K562 (cell line): ENCODE measurements around the gene IL20. TPM values are rescaled to one million over a fixed set of nuclear protein-coding genes. Genes with fewer than 3 reads are reported as not detected.

Source experiments
- ETV1 ChIP-seq: fragments of 450-650 bp; conservative IDR thresholded peaks from 2 replicates; pipeline ENCODE4 v1.6.1; 2016; ENCODE audit warnings: missing genetic modification characterization, control low read depth, low read depth, missing compliant biosample characterization
- FOXK2 ChIP-seq, 2 experiments: fragments of 450-650 bp; IDR thresholded peaks in 1 of 2; conservative IDR thresholded peaks in 1 of 2; 2 replicates each; pipeline ENCODE4 v1.6.1; 2016; ENCODE audit warnings: low read depth in 2 of 2, mild to moderate bottlenecking in 1 of 2
- POLR3G ChIP-seq: IDR thresholded peaks from 2 replicates; pipeline ENCODE4 v1.6.1; 2011; ENCODE audit not compliant: insufficient read length, insufficient replicate concordance; ENCODE audit errors: extremely low read depth
- RFX5 ChIP-seq: IDR thresholded peaks from 2 replicates; pipeline ENCODE4 v1.6.1; 2011; ENCODE audit warnings: low read depth, mild to moderate bottlenecking, improper control_type of control experiment, low read length
- SRF ChIP-seq, 2 experiments: fragments of 250-450, 450-650 bp in 1 of 2; sonication (Bioruptor Pico) in 1 of 2; sonication (generic) in 1 of 2; formaldehyde crosslinking; IDR thresholded peaks; 2 replicates each; pipeline versions ENCODE4 v1.5.0 to v1.5.1; 2020 to 2022; ENCODE audit warnings: mild to moderate bottlenecking in 1 of 2, missing genetic modification reagents in 1 of 2
- TCF7L2 ChIP-seq: fragments of 150-350 bp; IDR thresholded peaks from 2 replicates; pipeline ENCODE4 v1.6.1; 2016; ENCODE audit warnings: low read depth, mild to moderate bottlenecking, low read length, moderate library complexity
- ZBED1 ChIP-seq: IDR thresholded peaks from 2 replicates; pipeline ENCODE4 v1.6.1; 2014
- ZC3H8 ChIP-seq: fragments of 450-650 bp; IDR thresholded peaks from 2 replicates; pipeline ENCODE4 v1.6.1; 2017
- ZKSCAN1 ChIP-seq: fragments of 150-350 bp; IDR thresholded peaks from 2 replicates; pipeline ENCODE4 v1.6.1; 2016; ENCODE audit warnings: low read depth, low read length
- ZKSCAN3 ChIP-seq: fragments of 250-450 bp; sonication (Bioruptor Pico); IDR thresholded peaks from 2 replicates; pipeline ENCODE4 v1.4.0; 2020
- polyA plus RNA-seq, 8 experiments: library from polyadenylated mRNA; depleted of rRNA in 4 of 8; stranded (reverse) in 5 of 8; unstranded in 3 of 8; fragments of >200 nt; fragmentation: Nextera tagmentation in 2 of 8; fragmentation: Illumina TruSeq in 1 of 8; extraction: Ambion mirVana in 2 of 8; extraction: Trizol in 1 of 8; gene quantifications; 2 replicates each; pipeline versions ENCODE4 v1.2.1 to v1.2.3, GENCODE V29; 2011 to 2014; ENCODE audit warnings: inconsistent platforms in 1 of 8, missing spikeins in 1 of 8
- total RNA-seq, 7 experiments: library from RNA; depleted of rRNA in 6 of 7; stranded (reverse); fragments of >200 nt in 6 of 7; fragmentation: Illumina TruSeq in 2 of 7; extraction: Trizol in 2 of 7; gene quantifications; 2 replicates each; pipeline versions ENCODE4 v1.2.1 to v1.2.3, GENCODE V29; 2011 to 2021; ENCODE audit warnings: low replicate concordance in 1 of 7
- TF ChIP-seq, protein P1 (sequence below): fragments of 450-650 bp; IDR thresholded peaks from 2 replicates; pipeline ENCODE4 v1.6.1; 2016; ENCODE audit warnings: low read depth
- TF ChIP-seq, protein P2 (sequence below): fragments of 250-450 bp; sonication (Bioruptor Pico); IDR thresholded peaks from 2 replicates; pipeline ENCODE4 v1.4.0; 2020; ENCODE audit warnings: borderline replicate concordance
- TF ChIP-seq, protein P3 (sequence below): sonication (generic); formaldehyde crosslinking; IDR thresholded peaks from 2 replicates; pipeline ENCODE4 v1.8.0; 2023; ENCODE audit warnings: missing genetic modification reagents, mild to moderate bottlenecking, borderline replicate concordance

The IL20 gene
- total and polyA plus RNA-seq, 9 of the 15 experiments (the other 6 are each of a cell fraction or from before 2014, with no cell fraction given): not detected

DNA sequence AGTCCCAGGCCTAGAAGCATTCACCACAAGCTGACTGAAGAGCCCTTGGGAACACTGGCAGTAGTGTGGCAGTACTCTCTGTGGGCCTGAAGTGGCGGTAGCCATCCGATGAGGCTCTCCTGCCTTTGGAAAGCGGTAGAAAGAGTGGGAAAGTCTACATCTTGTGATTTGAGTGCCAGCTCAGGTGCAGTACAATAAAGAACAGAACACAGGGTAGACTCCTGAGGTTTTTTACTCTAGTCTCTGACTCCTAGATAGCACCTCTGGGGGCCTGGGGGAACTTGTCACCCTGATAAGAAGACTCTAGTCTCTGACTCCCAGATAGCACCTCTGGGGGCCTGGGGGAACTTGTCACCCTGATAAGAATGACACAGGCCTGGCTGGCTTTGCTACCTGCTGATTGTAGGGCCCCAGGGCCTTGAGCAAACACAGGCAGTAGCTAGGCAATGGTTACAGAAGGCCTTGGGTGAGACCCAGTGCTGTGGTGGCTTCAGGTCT lies 18.0 kb upstream of the IL20 start (continued):
- TF ChIP-seq, protein P1, sequence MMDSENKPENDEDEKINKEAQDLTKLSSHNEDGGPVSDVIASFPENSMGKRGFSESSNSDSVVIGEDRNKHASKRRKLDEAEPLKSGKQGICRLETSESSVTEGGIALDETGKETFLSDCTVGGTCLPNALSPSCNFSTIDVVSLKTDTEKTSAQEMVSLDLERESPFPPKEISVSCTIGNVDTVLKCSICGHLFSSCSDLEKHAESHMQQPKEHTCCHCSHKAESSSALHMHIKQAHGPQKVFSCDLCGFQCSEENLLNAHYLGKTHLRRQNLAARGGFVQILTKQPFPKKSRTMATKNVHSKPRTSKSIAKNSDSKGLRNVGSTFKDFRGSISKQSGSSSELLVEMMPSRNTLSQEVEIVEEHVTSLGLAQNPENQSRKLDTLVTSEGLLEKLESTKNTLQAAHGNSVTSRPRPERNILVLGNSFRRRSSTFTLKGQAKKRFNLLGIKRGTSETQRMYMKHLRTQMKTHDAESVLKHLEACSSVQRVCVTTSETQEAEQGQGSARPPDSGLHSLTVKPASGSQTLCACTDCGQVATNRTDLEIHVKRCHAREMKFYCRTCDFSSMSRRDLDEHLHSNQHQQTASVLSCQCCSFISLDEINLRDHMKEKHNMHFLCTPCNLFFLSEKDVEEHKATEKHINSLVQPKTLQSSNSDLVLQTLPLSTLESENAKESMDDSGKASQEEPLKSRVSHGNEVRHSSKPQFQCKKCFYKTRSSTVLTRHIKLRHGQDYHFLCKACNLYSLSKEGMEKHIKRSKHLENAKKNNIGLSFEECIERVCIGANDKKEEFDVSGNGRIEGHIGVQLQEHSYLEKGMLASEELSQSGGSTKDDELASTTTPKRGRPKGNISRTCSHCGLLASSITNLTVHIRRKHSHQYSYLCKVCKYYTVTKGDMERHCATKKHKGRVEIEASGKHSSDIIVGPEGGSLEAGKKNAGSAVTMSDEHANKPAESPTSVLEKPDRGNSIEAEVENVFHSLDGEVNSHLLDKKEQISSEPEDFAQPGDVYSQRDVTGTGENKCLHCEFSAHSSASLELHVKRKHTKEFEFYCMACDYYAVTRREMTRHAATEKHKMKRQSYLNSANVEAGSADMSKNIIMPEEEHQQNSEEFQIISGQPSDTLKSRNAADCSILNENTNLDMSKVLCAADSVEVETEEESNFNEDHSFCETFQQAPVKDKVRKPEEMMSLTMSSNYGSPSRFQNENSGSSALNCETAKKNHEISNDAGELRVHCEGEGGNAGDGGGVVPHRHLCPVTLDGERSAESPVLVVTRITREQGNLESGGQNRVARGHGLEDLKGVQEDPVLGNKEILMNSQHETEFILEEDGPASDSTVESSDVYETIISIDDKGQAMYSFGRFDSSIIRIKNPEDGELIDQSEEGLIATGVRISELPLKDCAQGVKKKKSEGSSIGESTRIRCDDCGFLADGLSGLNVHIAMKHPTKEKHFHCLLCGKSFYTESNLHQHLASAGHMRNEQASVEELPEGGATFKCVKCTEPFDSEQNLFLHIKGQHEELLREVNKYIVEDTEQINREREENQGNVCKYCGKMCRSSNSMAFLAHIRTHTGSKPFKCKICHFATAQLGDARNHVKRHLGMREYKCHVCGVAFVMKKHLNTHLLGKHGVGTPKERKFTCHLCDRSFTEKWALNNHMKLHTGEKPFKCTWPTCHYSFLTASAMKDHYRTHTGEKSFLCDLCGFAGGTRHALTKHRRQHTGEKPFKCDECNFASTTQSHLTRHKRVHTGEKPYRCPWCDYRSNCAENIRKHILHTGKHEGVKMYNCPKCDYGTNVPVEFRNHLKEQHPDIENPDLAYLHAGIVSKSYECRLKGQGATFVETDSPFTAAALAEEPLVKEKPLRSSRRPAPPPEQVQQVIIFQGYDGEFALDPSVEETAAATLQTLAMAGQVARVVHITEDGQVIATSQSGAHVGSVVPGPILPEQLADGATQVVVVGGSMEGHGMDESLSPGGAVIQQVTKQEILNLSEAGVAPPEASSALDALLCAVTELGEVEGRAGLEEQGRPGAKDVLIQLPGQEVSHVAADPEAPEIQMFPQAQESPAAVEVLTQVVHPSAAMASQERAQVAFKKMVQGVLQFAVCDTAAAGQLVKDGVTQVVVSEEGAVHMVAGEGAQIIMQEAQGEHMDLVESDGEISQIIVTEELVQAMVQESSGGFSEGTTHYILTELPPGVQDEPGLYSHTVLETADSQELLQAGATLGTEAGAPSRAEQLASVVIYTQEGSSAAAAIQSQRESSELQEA: no peak
- no peak for TF ChIP-seq TCF7L2
- TF ChIP-seq, protein P2, sequence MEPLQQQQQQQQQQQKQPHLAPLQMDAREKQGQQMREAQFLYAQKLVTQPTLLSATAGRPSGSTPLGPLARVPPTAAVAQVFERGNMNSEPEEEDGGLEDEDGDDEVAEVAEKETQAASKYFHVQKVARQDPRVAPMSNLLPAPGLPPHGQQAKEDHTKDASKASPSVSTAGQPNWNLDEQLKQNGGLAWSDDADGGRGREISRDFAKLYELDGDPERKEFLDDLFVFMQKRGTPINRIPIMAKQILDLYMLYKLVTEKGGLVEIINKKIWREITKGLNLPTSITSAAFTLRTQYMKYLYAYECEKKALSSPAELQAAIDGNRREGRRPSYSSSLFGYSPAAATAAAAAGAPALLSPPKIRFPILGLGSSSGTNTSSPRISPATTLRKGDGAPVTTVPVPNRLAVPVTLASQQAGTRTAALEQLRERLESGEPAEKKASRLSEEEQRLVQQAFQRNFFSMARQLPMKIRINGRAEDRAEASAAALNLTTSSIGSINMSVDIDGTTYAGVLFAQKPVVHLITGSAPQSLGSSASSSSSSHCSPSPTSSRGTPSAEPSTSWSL (CRISPR knock-in tag): no peak
- TF ChIP-seq ETV1 (tag): no peak
- TF ChIP-seq ZC3H8: no peak
- TF ChIP-seq SRF (CRISPR knock-in tag; IDR thresholded peaks at IDR 0.05): no peak
- TF ChIP-seq, protein P3, sequence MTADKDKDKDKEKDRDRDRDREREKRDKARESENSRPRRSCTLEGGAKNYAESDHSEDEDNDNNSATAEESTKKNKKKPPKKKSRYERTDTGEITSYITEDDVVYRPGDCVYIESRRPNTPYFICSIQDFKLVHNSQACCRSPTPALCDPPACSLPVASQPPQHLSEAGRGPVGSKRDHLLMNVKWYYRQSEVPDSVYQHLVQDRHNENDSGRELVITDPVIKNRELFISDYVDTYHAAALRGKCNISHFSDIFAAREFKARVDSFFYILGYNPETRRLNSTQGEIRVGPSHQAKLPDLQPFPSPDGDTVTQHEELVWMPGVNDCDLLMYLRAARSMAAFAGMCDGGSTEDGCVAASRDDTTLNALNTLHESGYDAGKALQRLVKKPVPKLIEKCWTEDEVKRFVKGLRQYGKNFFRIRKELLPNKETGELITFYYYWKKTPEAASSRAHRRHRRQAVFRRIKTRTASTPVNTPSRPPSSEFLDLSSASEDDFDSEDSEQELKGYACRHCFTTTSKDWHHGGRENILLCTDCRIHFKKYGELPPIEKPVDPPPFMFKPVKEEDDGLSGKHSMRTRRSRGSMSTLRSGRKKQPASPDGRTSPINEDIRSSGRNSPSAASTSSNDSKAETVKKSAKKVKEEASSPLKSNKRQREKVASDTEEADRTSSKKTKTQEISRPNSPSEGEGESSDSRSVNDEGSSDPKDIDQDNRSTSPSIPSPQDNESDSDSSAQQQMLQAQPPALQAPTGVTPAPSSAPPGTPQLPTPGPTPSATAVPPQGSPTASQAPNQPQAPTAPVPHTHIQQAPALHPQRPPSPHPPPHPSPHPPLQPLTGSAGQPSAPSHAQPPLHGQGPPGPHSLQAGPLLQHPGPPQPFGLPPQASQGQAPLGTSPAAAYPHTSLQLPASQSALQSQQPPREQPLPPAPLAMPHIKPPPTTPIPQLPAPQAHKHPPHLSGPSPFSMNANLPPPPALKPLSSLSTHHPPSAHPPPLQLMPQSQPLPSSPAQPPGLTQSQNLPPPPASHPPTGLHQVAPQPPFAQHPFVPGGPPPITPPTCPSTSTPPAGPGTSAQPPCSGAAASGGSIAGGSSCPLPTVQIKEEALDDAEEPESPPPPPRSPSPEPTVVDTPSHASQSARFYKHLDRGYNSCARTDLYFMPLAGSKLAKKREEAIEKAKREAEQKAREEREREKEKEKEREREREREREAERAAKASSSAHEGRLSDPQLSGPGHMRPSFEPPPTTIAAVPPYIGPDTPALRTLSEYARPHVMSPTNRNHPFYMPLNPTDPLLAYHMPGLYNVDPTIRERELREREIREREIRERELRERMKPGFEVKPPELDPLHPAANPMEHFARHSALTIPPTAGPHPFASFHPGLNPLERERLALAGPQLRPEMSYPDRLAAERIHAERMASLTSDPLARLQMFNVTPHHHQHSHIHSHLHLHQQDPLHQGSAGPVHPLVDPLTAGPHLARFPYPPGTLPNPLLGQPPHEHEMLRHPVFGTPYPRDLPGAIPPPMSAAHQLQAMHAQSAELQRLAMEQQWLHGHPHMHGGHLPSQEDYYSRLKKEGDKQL (CRISPR knock-in tag): no peak
- TF ChIP-seq RFX5: 0 out of 2 replicates have a peak, but pooled peaks have one; percentile 12
- TF ChIP-seq ZBED1: no peak
- TF ChIP-seq FOXK2 (conservative IDR thresholded peaks at IDR 0.05 in 1 of 2, IDR thresholded peaks at IDR 0.05 in 1 of 2; ENCODE audit: low read depth in 2 of 2): peak in 1 of 2 experiments; percentile 41; a peak in 1 of 4 replicates
- TF ChIP-seq POLR3G: no peak
- TF ChIP-seq ZKSCAN1: peak; percentile 66; the same call in 1 of the 2 replicates
- TF ChIP-seq ZKSCAN3 (CRISPR knock-in tag): no peak
